ENCODE measurements around the gene MAPRE2. TPM values are rescaled to one million over a fixed set of nuclear protein-coding genes. Genes with fewer than 3 reads are reported as not detected.

MAPRE2 gene
- total and polyA plus RNA-seq, 2 donors (not counting 1 experiment from before 2014, with no cell fraction given) = 18.5 to 88.1 TPM

GRCh38 chr18:35155398-35156117, 114.3 kb downstream of the MAPRE2 start:
- TF ChIP-seq CTCF (conservative IDR thresholded peaks at IDR 0.05 in 1 of 2, IDR thresholded peaks at IDR 0.05 in 1 of 2; ENCODE audit: low read depth in 1 of 2, low read length in 2 of 2) = no peak
- TF ChIP-seq EZH2 (IDR thresholded peaks at IDR 0.05; ENCODE audit: low read length, missing control alignments) = no peak
- Histone ChIP-seq H4K20me1 (ENCODE audit: control insufficient read depth, extremely low read depth, insufficient read depth, low read length) (no peaks in the 10 kb centered on the region), H3K4me3 (replicated peaks in 1 of 4; ENCODE audit: control extremely low read depth in 1 of 4, insufficient read depth in 1 of 4, low read depth in 3 of 4, low read length in 4 of 4) (no peak overlapping the region), H3K36me3 (ENCODE audit: control insufficient read depth, insufficient read depth, low read length) (no peaks in the 10 kb centered on the region), H3K27ac (ENCODE audit: insufficient read depth, low read length) (no peak overlapping the region), H2AFZ (ENCODE audit: low read length) (no peak overlapping the region), H3K9ac (ENCODE audit: insufficient read depth, low read length) (no peak overlapping the region), H3K4me1 (ENCODE audit: control insufficient read depth, extremely low read depth, insufficient read depth, low read length) (no peaks in the 10 kb centered on the region), H3K9me3 (ENCODE audit: control insufficient read depth, insufficient read depth, low read depth, low read length) (no peaks in the 10 kb centered on the region), H3K27me3 (ENCODE audit: control insufficient read depth, insufficient read depth, low read length) (no peaks in the 10 kb centered on the region), H3K79me2 (ENCODE audit: control insufficient read depth, insufficient read depth, low read length) (no peaks in the 10 kb centered on the region), H3K4me2 (ENCODE audit: extremely low read depth, insufficient read depth, low read length) (no peak overlapping the region)
- peak; percentile 48 to 60 for DNase-seq (ENCODE audit: low read depth in 2 of 2)

- no peak overlapping the region for H3K9ac ChIP-seq (ENCODE audit: insufficient read depth, low read length)
- H3K9me3 ChIP-seq (ENCODE audit: control insufficient read depth, insufficient read depth, low read depth, low read length) = no peaks in the 10 kb centered on the region
- no peak overlapping the region for H3K4me2 ChIP-seq (ENCODE audit: extremely low read depth, insufficient read depth, low read length)
- no peak for TF ChIP-seq CTCF (conservative IDR thresholded peaks at IDR 0.05 in 1 of 2, IDR thresholded peaks at IDR 0.05 in 1 of 2; ENCODE audit: low read depth in 1 of 2, low read length in 2 of 2)
- TF ChIP-seq EZH2 (IDR thresholded peaks at IDR 0.05; ENCODE audit: low read length, missing control alignments) = no peak
- no peak overlapping the region for H3K4me3 ChIP-seq (replicated peaks in 1 of 4; ENCODE audit: control extremely low read depth in 1 of 4, insufficient read depth in 1 of 4, low read depth in 3 of 4, low read length in 4 of 4)
- no peaks in the 10 kb centered on the region for H3K79me2 ChIP-seq (ENCODE audit: control insufficient read depth, insufficient read depth, low read length)
- H4K20me1 ChIP-seq (ENCODE audit: control insufficient read depth, extremely low read depth, insufficient read depth, low read length) = no peaks in the 10 kb centered on the region
- no peak for DNase-seq (ENCODE audit: low read depth in 2 of 2)
- no peaks in the 10 kb centered on the region for H3K36me3 ChIP-seq (ENCODE audit: control insufficient read depth, insufficient read depth, low read length)
- no peaks in the 10 kb centered on the region for H3K4me1 ChIP-seq (ENCODE audit: control insufficient read depth, extremely low read depth, insufficient read depth, low read length)
- no peak overlapping the region for H3K27ac ChIP-seq (ENCODE audit: insufficient read depth, low read length)
- no peak overlapping the region for H2AFZ ChIP-seq (ENCODE audit: low read length)
- no peaks in the 10 kb centered on the region for H3K27me3 ChIP-seq (ENCODE audit: control insufficient read depth, insufficient read depth, low read length)
Measured at GRCh38 chr18:35157181-35157580, 116.0 kb downstream of the MAPRE2 start.

- H3K4me3 ChIP-seq (replicated peaks in 1 of 4; ENCODE audit: control extremely low read depth in 1 of 4, insufficient read depth in 1 of 4, low read depth in 3 of 4, low read length in 4 of 4) = no peak overlapping the region
- DNase-seq (ENCODE audit: low read depth in 2 of 2) = no peak
- H3K9ac ChIP-seq (ENCODE audit: insufficient read depth, low read length) = no peak overlapping the region
- H3K27me3 ChIP-seq (ENCODE audit: control insufficient read depth, insufficient read depth, low read length) = no peaks in the 10 kb centered on the region
- H3K4me1 ChIP-seq (ENCODE audit: control insufficient read depth, extremely low read depth, insufficient read depth, low read length) = no peaks in the 10 kb centered on the region
- H3K27ac ChIP-seq (ENCODE audit: insufficient read depth, low read length) = no peak overlapping the region
- no peaks in the 10 kb centered on the region for H3K9me3 ChIP-seq (ENCODE audit: control insufficient read depth, insufficient read depth, low read depth, low read length)
- H4K20me1 ChIP-seq (ENCODE audit: control insufficient read depth, extremely low read depth, insufficient read depth, low read length) = no peaks in the 10 kb centered on the region
- no peak overlapping the region for H2AFZ ChIP-seq (ENCODE audit: low read length)
- TF ChIP-seq CTCF (conservative IDR thresholded peaks at IDR 0.05 in 1 of 2, IDR thresholded peaks at IDR 0.05 in 1 of 2; ENCODE audit: low read depth in 1 of 2, low read length in 2 of 2) = no peak
- no peak for TF ChIP-seq EZH2 (IDR thresholded peaks at IDR 0.05; ENCODE audit: low read length, missing control alignments)
- no peaks in the 10 kb centered on the region for H3K36me3 ChIP-seq (ENCODE audit: control insufficient read depth, insufficient read depth, low read length)
- no peak overlapping the region for H3K4me2 ChIP-seq (ENCODE audit: extremely low read depth, insufficient read depth, low read length)
- no peaks in the 10 kb centered on the region for H3K79me2 ChIP-seq (ENCODE audit: control insufficient read depth, insufficient read depth, low read length)
Measured at GRCh38 chr18:35158728-35159450, 117.7 kb downstream of the MAPRE2 start.
